ENCODE data around the gene EYA3. TPM values are rescaled to one million over a fixed set of nuclear protein-coding genes. Genes with fewer than 3 reads are reported as not detected.

Gene EYA3
- total RNA-seq, 1 experiment from 2014 or later: 29.4 TPM

GRCh38 chr1:27979151-27979858, 109.1 kb downstream of the EYA3 start (continued):
- TF ChIP-seq ZNF425 (CRISPR knock-in tag; conservative IDR thresholded peaks at IDR 0.05): no peak
- no peak for TF ChIP-seq SMAD3 (CRISPR knock-in tag; IDR thresholded peaks at IDR 0.05; ENCODE audit: borderline replicate concordance)
- TF ChIP-seq, protein P1, sequence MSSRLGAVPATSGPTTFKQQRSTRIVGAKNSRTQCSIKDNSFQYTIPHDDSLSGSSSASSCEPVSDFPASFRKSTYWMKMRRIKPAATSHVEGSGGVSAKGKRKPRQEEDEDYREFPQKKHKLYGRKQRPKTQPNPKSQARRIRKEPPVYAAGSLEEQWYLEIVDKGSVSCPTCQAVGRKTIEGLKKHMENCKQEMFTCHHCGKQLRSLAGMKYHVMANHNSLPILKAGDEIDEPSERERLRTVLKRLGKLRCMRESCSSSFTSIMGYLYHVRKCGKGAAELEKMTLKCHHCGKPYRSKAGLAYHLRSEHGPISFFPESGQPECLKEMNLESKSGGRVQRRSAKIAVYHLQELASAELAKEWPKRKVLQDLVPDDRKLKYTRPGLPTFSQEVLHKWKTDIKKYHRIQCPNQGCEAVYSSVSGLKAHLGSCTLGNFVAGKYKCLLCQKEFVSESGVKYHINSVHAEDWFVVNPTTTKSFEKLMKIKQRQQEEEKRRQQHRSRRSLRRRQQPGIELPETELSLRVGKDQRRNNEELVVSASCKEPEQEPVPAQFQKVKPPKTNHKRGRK (CRISPR knock-in tag; IDR thresholded peaks at IDR 0.05; ENCODE audit: borderline replicate concordance): no peak
- TF ChIP-seq NFE2L1 (CRISPR knock-in tag; IDR thresholded peaks at IDR 0.05): no peak
- TF ChIP-seq, protein P2, sequence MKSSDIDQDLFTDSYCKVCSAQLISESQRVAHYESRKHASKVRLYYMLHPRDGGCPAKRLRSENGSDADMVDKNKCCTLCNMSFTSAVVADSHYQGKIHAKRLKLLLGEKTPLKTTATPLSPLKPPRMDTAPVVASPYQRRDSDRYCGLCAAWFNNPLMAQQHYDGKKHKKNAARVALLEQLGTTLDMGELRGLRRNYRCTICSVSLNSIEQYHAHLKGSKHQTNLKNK (CRISPR knock-in tag; IDR thresholded peaks at IDR 0.05): no peak
- TF ChIP-seq, protein P3, sequence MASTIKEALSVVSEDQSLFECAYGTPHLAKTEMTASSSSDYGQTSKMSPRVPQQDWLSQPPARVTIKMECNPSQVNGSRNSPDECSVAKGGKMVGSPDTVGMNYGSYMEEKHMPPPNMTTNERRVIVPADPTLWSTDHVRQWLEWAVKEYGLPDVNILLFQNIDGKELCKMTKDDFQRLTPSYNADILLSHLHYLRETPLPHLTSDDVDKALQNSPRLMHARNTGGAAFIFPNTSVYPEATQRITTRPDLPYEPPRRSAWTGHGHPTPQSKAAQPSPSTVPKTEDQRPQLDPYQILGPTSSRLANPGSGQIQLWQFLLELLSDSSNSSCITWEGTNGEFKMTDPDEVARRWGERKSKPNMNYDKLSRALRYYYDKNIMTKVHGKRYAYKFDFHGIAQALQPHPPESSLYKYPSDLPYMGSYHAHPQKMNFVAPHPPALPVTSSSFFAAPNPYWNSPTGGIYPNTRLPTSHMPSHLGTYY (CRISPR knock-in tag; IDR thresholded peaks at IDR 0.05): no peak
- no peak for TF ChIP-seq ZNF232 (CRISPR knock-in tag; IDR thresholded peaks at IDR 0.05)

GRCh38 chr1:27974417-27974781, 114.0 kb downstream of the EYA3 start:
- ChIA-PET POLR2A (no interaction called here), CTCF (interaction anchor here (1.7 to 1.9 kb wide), 2 partner anchors 14 to 116 kb away, joined by 6 to 11 read pairs; partner anchors contain the start of gene XKR8)
- DNase-seq (ENCODE audit: low spot score) (no peak), ATAC-seq (no peak)
- TF ChIP-seq GTF2I (CRISPR knock-in tag; conservative IDR thresholded peaks at IDR 0.05) (no peak), NR3C1 (CRISPR knock-in tag; conservative IDR thresholded peaks at IDR 0.05; ENCODE audit: low read depth) (no peak), ZNF396 (CRISPR knock-in tag; IDR thresholded peaks at IDR 0.05; ENCODE audit: borderline replicate concordance) (no peak), ZNF423 (CRISPR knock-in tag; IDR thresholded peaks at IDR 0.05) (no peak), TCF7 (CRISPR knock-in tag; IDR thresholded peaks at IDR 0.05; ENCODE audit: low read depth) (no peak), IRF2 (CRISPR knock-in tag; IDR thresholded peaks at IDR 0.05; ENCODE audit: borderline replicate concordance, low read depth) (no peak), ZNF263 (CRISPR knock-in tag; IDR thresholded peaks at IDR 0.05; ENCODE audit: low read depth) (no peak), IRF1 (CRISPR knock-in tag; IDR thresholded peaks at IDR 0.05) (no peak), CREB1 (CRISPR knock-in tag; IDR thresholded peaks at IDR 0.05) (no peak), ARID4B (CRISPR knock-in tag; IDR thresholded peaks at IDR 0.05; ENCODE audit: borderline replicate concordance) (no peak), MYBL2 (CRISPR knock-in tag; IDR thresholded peaks at IDR 0.05) (no peak)
- TF ChIP-seq, protein P4, sequence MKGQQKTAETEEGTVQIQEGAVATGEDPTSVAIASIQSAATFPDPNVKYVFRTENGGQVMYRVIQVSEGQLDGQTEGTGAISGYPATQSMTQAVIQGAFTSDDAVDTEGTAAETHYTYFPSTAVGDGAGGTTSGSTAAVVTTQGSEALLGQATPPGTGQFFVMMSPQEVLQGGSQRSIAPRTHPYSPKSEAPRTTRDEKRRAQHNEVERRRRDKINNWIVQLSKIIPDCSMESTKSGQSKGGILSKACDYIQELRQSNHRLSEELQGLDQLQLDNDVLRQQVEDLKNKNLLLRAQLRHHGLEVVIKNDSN (CRISPR knock-in tag; IDR thresholded peaks at IDR 0.05): no peak
- Mint-ChIP-seq H3K4me3 (no peak overlapping the region), H3K9me3 (no peaks in the 10 kb centered on the region), H3K27me3 (ENCODE audit: low read depth) (no peaks in the 10 kb centered on the region), H3K27ac (no peak overlapping the region), H3K36me3 (no peaks in the 10 kb centered on the region; the same call in 1 of the 2 replicates), H3K4me1 (no peaks in the 10 kb centered on the region)

Data from WTC11 (cell line).